Activated CD4-positive, alpha-beta T cell treated with anti-CD3 and anti-CD28 coated beads, Interleukin-2, Interleukin-6, amounts not matched to agents 100 ng/mL and 50 ng/mL, durations not matched to agents 16 hours and 8 hours (primary cell): ENCODE results near the gene LRGUK.
A peak's percentile ranks its signal among the peaks of the same experiment; 100 is the strongest.

Experiments
- DNase-seq: peaks from one replicate; pipeline ENCODE4 v3.0.0-alpha.2; 2020

Gene LRGUK

DNA sequence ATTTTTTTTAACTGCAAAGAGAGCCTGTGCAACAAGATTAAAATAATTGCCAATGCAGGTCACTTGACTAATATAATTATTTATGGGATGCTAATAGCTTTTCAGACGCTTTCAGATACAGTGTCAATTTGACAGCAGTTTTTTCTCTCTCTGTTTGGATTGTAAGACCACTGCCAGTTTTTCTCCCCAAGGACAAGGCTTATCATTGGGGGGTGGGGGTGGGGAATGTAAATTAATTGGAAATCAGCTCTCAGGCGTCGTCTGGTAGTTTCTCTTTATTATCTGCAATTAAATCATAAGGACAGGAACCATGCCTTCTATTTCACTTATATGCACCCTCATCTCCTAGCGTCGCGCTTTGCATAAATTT, 559 bp upstream of the LRGUK start:
- DNase-seq, result no peak

DNA sequence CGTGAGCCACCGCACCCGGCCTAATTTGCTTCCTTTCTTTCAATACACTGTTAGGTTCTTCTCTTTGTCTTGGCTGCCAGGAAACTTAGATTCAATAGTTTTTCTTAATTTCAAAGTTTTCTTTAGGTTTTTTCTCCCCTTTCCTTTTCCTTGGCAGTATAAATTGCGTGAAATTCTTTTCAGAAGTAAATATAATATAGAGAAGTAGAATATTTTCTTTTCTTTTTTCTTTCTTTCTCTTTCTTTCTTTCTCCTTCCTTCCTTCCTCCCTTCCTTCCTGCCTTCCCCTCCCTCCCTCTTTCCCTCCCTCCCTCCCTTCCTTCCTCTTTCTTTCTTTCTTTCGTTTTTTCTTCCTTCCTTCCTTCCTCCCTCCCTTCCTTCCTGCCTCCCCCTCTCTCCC, 1.7 kb downstream of the LRGUK start:
- DNase-seq, result no peak

- DNase-seq, result no peak
Measured at GRCh38 chr7:134129856-134130523, 2.9 kb downstream of the LRGUK start.

GRCh38 chr7:134134004-134134403, 6.9 kb downstream of the LRGUK start:
- no peak for DNase-seq

GRCh38 chr7:134140889-134141867, 14.0 kb downstream of the LRGUK start:
- DNase-seq, result peak; percentile 63

DNA sequence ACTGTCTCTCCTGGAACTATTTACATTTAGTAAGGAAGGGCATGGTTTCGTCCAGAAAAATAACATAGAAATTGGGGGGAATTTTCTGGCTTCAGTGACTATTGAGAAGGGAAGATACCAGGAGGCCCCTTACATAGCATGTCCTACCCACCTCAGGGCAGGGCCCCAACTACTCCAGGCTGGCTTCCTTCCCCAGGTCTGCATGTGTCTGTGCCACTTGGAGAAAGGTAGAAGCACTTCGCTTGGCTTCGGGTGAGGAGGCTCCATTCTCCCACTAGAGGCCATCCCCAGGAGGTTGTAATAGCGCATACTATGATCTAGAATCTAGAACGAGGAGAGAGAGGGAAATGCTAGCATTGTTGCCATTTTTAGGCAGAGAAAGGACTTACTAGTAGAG, 14.7 kb downstream of the LRGUK start:
- no peak for DNase-seq

GRCh38 chr7:134153493-134154136, 26.5 kb downstream of the LRGUK start:
- DNase-seq, result no peak

DNA sequence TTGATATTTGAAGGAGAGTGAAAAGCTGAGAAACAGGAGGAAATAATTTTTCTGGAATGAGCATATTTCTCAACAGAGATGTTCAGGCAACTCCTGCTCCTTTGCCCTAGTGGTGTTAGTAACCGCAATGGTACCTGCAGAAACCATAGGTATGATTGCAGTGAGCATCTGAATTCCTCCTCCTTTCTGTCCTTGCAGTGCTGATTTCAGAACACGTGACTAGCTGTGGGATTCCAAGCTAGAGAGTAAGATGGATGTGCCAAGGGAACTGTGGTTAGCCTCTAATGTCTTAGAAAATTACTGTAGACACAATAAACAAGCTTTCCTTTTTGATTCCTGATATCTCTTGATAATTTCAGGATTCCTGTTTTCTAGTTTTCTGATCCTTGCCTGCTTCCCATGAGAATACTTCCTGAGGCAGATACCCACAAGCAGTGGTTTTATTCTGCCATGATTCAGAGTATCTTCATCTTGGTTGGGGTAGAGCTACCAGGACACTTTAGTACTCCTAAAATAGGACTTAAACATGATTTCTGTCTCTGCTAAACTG, 27.5 kb downstream of the LRGUK start:
- no peak for DNase-seq

- DNase-seq, result no peak
Measured at GRCh38 chr7:134155206-134155605, 28.1 kb downstream of the LRGUK start.

GRCh38 chr7:134155871-134156270, 28.7 kb downstream of the LRGUK start:
- DNase-seq, result no peak

DNA sequence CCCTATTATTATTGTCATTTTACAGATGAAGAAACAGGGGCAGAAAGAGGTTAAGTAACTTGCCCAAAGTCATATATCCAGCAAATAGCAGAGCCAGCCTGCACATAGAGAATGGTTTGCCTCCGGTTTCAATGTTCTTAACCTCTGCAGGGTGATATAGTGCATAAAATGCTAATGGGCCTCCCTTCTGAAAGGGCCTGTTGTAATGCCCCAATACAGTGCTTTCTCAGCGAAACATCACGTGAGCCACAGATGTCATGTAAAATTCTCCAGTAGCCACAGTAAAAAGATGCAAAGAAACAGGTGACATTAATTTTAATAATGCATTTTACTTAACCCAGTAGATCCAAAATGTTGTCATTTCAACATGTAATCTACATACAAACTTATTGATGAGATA, 38.1 kb downstream of the LRGUK start:
- DNase-seq, result no peak

GRCh38 chr7:134167250-134167649, 40.1 kb downstream of the LRGUK start:
- no peak for DNase-seq

DNA sequence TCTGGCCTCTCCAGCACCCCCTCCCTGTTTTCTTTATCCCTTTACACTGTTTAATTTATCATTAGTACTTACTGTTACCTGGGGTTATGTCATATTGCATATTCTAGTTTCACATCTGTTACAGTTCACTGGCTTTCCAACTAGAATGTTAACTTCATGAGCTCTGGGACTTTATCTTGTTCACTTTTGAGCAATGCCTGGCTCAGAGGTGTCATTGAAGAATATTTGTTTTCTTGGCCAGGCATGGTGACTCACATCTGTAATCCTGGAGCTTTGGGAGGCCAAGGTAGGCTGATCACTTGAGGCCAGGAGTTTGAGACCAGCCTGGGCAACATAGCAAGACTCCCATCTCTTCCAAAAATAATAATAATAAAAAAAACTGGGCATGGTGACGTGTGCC, 40.7 kb downstream of the LRGUK start:
- no peak for DNase-seq

GRCh38 chr7:134174795-134175261, 47.7 kb downstream of the LRGUK start:
- peak; percentile 70 for DNase-seq

GRCh38 chr7:134175334-134176036, 48.3 kb downstream of the LRGUK start:
- DNase-seq, result no peak

GRCh38 chr7:134176037-134176350, 48.9 kb downstream of the LRGUK start:
- no peak for DNase-seq

DNA sequence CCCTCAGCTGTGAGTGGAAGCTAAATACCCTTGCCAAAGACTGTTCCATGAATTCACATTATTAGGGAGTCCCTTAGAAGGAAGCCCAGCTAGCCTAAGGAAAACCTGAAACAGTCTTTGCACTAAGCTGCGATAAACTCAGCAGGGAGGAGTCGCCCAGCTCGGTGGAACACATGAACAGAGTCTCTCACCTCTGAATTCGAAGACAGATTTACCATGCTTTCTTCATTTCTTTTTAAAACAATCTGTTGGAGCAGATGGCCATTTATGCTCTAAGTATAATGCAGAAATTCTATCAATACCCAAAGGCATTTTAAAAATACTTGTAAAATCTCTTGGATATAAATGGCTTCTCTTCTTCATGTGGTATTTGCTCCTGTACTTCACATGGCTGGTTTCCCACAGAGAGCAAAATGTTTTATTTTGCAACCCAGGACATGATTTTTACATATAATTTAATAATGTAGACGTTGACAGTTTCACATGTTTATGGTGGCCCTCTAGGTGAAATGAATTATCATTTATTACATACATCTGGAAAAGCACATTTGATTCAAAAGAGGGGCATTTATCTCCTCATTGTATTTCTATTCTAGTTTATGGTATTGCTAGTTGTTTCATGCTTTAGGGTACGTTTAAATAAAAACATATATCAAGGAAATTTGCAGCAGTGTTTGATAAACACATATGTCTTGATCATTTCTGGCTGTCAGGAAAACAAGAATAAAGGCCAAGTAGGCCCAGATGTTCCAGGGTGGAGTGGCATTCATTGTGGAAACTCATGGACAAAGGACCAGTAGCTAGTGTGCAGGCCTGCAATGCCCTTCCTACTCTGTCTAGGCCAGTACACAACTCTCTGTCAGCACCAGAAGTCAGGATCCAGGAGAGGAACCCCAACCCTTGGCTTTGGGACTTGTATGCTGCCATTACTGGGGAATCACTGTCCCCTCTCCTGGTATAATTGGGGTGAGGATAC, 52.2 kb downstream of the LRGUK start:
- DNase-seq, result no peak

- DNase-seq, result no peak
Measured at GRCh38 chr7:134180376-134180775, 53.2 kb downstream of the LRGUK start.

- no peak for DNase-seq
Measured at GRCh38 chr7:134182078-134182477, 54.9 kb downstream of the LRGUK start.

DNA sequence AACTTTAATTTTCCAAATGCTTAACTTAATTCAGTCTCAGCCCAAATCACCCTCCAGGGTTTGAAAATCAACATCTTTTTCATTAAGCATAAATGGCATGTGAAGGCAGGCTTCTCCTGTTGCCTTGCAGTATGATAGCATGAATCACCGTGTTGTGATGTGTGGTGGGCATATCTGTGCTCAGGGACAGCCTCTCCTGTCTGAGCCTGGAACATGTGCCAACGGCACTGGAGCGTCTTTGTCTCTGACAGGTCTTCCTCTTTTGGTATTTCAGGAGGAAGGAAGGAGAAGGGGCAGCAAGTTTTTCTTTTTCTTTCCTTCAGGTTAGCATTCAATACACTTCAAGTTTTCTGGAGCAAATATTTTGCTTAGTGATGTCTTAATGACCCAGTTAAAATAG, 57.6 kb downstream of the LRGUK start:
- DNase-seq, result no peak

GRCh38 chr7:134186027-134186426, 58.9 kb downstream of the LRGUK start:
- DNase-seq, result no peak

- DNase-seq, result no peak
Measured at GRCh38 chr7:134186801-134187200, 59.7 kb downstream of the LRGUK start.
